Measurements from ENCODE around the gene PITX1. TPM values are rescaled to one million over a fixed set of nuclear protein-coding genes. Genes with fewer than 3 reads are reported as not detected.

Gene PITX1
- total and polyA plus RNA-seq, 2 of the 13 experiments (the other 11 are each of a cell fraction or from before 2014, with no cell fraction given): 11.7 to 20.2 TPM

- TF ChIP-seq ZBED4 (CRISPR knock-in tag; IDR thresholded peaks at IDR 0.05; ENCODE audit: borderline replicate concordance): no peak
- TF ChIP-seq ZBTB10 (CRISPR knock-in tag; IDR thresholded peaks at IDR 0.05; ENCODE audit: borderline replicate concordance): no peak
- TF ChIP-seq ZNF746 (CRISPR knock-in tag; IDR thresholded peaks at IDR 0.05): no peak
- no peak for TF ChIP-seq UBTF (CRISPR knock-in tag; IDR thresholded peaks at IDR 0.05)
- TF ChIP-seq CSRNP1 (CRISPR knock-in tag; IDR thresholded peaks at IDR 0.05): no peak
Measured at GRCh38 chr5:135062216-135063055, 28.4 kb upstream of the PITX1 start (continued).
